Measurements from ENCODE around the gene FLRT3.

The FLRT3 gene

GRCh38 chr20:14337400-14338171, at the start of gene FLRT3:
FLRT3 (minus strand) TSS chr20:14337612; CDS start chr20:14327506, 10,106 bp downstream.
- H3K9ac ChIP-seq (ENCODE audit: low read length in 5 of 5), result peak within 1 kb of the TSS in 4 of 5 donors; percentile 30 to 78 (median 70)
- no peaks in the 10 kb centered on the region for H3K27me3 ChIP-seq (ENCODE audit: control insufficient read depth in 5 of 5, insufficient read depth in 4 of 5, low read length in 5 of 5)
- no peaks in the 10 kb centered on the region for H3K9me3 ChIP-seq (ENCODE audit: control insufficient read depth in 5 of 5, low read length in 5 of 5)
- H3K4me1 ChIP-seq (ENCODE audit: control insufficient read depth in 5 of 5, insufficient read depth in 5 of 5, low read length in 5 of 5), result peaks cover 0 to 21% (median 14%) of the 10 kb centered on the region in 5 donors
- H3K4me3 ChIP-seq (ENCODE audit: low read depth in 1 of 5, low read length in 5 of 5), result peak within 1 kb of the TSS; percentile 57 to 89 (median 80)
- no peaks in the 10 kb centered on the region for H3K36me3 ChIP-seq (ENCODE audit: control insufficient read depth in 5 of 5, insufficient read depth in 5 of 5, low read length in 5 of 5)
- no peak within 1 kb of the TSS for H3K27ac ChIP-seq (ENCODE audit: low read depth, low read length)

- H3K27ac ChIP-seq (ENCODE audit: low read depth, low read length), result no peak overlapping the region
- H3K9ac ChIP-seq (ENCODE audit: low read length in 5 of 5), result no peak overlapping the region
- H3K4me1 ChIP-seq (ENCODE audit: control insufficient read depth in 5 of 5, insufficient read depth in 5 of 5, low read length in 5 of 5), result no peaks in the 10 kb centered on the region
- H3K27me3 ChIP-seq (ENCODE audit: control insufficient read depth in 5 of 5, insufficient read depth in 4 of 5, low read length in 5 of 5), result no peaks in the 10 kb centered on the region
- no peaks in the 10 kb centered on the region for H3K36me3 ChIP-seq (ENCODE audit: control insufficient read depth in 5 of 5, insufficient read depth in 5 of 5, low read length in 5 of 5)
- peak overlapping the region in 1 of 5 donors; percentile 33 for H3K4me3 ChIP-seq (ENCODE audit: low read depth in 1 of 5, low read length in 5 of 5)
- H3K9me3 ChIP-seq (ENCODE audit: control insufficient read depth in 5 of 5, low read length in 5 of 5), result peaks cover 3 to 15% (median 4%) of the 10 kb centered on the region in 5 donors
Measured at GRCh38 chr20:14386726-14387125, 49.3 kb upstream of the FLRT3 start.

DNA sequence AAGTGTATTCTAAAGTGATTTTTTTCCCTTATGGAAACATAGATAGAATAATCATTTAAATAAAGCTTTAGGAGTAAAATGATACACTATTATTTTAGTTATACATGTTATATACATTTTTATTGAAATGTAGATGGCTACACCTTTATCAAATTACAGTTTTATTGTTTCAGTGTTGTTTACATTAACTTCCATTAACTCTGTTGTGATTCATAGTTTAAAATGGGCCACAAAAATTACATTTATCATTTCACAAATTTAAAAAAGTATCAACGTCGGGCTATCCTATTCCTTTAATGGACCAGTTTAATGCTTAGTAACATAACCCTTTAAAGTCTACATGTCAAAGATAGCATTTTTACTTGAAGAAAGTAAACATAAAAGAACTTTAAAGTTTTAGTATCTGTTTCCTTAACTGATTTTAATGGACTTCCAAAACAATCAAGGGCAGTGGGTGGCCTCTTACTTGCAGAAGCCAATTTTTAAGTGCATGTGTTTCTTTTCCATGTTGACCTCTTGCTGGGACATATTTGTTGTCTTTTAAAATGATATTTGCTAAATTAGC, 47.8 kb upstream of the FLRT3 start:
- Histone ChIP-seq H3K4me1 (ENCODE audit: control insufficient read depth in 5 of 5, insufficient read depth in 5 of 5, low read length in 5 of 5) (no peaks in the 10 kb centered on the region), H3K9me3 (ENCODE audit: control insufficient read depth in 5 of 5, low read length in 5 of 5) (peaks cover 3 to 15% (median 4%) of the 10 kb centered on the region in 5 donors), H3K9ac (ENCODE audit: low read length in 5 of 5) (no peak overlapping the region), H3K4me3 (ENCODE audit: low read depth in 1 of 5, low read length in 5 of 5) (no peak overlapping the region), H3K27me3 (ENCODE audit: control insufficient read depth in 5 of 5, insufficient read depth in 4 of 5, low read length in 5 of 5) (no peaks in the 10 kb centered on the region), H3K27ac (ENCODE audit: low read depth, low read length) (no peak overlapping the region), H3K36me3 (ENCODE audit: control insufficient read depth in 5 of 5, insufficient read depth in 5 of 5, low read length in 5 of 5) (no peaks in the 10 kb centered on the region)

- Histone ChIP-seq H3K27ac (ENCODE audit: low read depth, low read length) (no peak overlapping the region), H3K9me3 (ENCODE audit: control insufficient read depth in 5 of 5, low read length in 5 of 5) (peaks cover 3 to 12% (median 4%) of the 10 kb centered on the region in 5 donors), H3K27me3 (ENCODE audit: control insufficient read depth in 5 of 5, insufficient read depth in 4 of 5, low read length in 5 of 5) (no peaks in the 10 kb centered on the region), H3K9ac (ENCODE audit: low read length in 5 of 5) (no peak overlapping the region), H3K36me3 (ENCODE audit: control insufficient read depth in 5 of 5, insufficient read depth in 5 of 5, low read length in 5 of 5) (no peaks in the 10 kb centered on the region), H3K4me3 (ENCODE audit: low read depth in 1 of 5, low read length in 5 of 5) (no peak overlapping the region), H3K4me1 (ENCODE audit: control insufficient read depth in 5 of 5, insufficient read depth in 5 of 5, low read length in 5 of 5) (no peaks in the 10 kb centered on the region)
Measured at GRCh38 chr20:14384416-14385175, 47.2 kb upstream of the FLRT3 start.

GRCh38 chr20:14383335-14383734, 45.9 kb upstream of the FLRT3 start:
- H3K36me3 ChIP-seq (ENCODE audit: control insufficient read depth in 5 of 5, insufficient read depth in 5 of 5, low read length in 5 of 5), result no peaks in the 10 kb centered on the region
- no peaks in the 10 kb centered on the region for H3K27me3 ChIP-seq (ENCODE audit: control insufficient read depth in 5 of 5, insufficient read depth in 4 of 5, low read length in 5 of 5)
- H3K4me1 ChIP-seq (ENCODE audit: control insufficient read depth in 5 of 5, insufficient read depth in 5 of 5, low read length in 5 of 5), result no peaks in the 10 kb centered on the region
- no peak overlapping the region for H3K27ac ChIP-seq (ENCODE audit: low read depth, low read length)
- H3K9me3 ChIP-seq (ENCODE audit: control insufficient read depth in 5 of 5, low read length in 5 of 5), result peaks cover 3 to 11% (median 4%) of the 10 kb centered on the region in 5 donors
- H3K4me3 ChIP-seq (ENCODE audit: low read depth in 1 of 5, low read length in 5 of 5), result no peak overlapping the region
- no peak overlapping the region for H3K9ac ChIP-seq (ENCODE audit: low read length in 5 of 5)

- Histone ChIP-seq H3K27me3 (ENCODE audit: control insufficient read depth in 5 of 5, insufficient read depth in 4 of 5, low read length in 5 of 5) (no peaks in the 10 kb centered on the region), H3K27ac (ENCODE audit: low read depth, low read length) (no peak overlapping the region), H3K9me3 (ENCODE audit: control insufficient read depth in 5 of 5, low read length in 5 of 5) (no peaks in the 10 kb centered on the region), H3K4me1 (ENCODE audit: control insufficient read depth in 5 of 5, insufficient read depth in 5 of 5, low read length in 5 of 5) (no peaks in the 10 kb centered on the region), H3K36me3 (ENCODE audit: control insufficient read depth in 5 of 5, insufficient read depth in 5 of 5, low read length in 5 of 5) (no peaks in the 10 kb centered on the region), H3K4me3 (ENCODE audit: low read depth in 1 of 5, low read length in 5 of 5) (no peak overlapping the region), H3K9ac (ENCODE audit: low read length in 5 of 5) (no peak overlapping the region)
Measured at GRCh38 chr20:14378326-14378725, 40.9 kb upstream of the FLRT3 start.

DNA sequence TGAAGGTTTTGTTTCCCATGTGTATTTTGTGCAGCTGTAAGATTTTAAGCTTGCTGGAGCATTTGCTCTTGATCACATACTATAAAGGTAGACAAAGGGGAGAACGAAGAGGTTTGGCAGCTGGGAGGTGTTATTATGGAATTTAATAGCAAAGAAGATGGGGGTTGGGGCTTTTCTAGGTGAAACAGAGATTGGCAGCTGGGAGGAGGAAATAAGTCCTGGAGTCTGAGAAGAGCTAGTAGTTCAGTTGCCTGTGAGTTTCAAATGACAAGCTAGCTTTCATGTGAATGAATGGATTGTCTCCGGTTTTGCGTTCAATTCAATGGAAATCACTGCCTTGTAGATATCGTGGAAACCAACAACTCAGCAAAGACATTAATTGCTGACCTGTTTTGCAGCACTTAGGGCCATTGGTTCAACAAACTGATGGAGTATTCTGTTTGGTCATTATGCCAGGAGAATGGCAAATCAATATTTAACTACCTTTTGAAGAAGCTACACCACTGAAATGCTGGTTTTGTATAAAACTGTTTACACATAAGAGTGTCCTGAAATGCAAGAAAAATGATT, 38.1 kb upstream of the FLRT3 start:
- H3K9ac ChIP-seq (ENCODE audit: low read length in 5 of 5), result no peak overlapping the region
- no peaks in the 10 kb centered on the region for H3K27me3 ChIP-seq (ENCODE audit: control insufficient read depth in 5 of 5, insufficient read depth in 4 of 5, low read length in 5 of 5)
- H3K36me3 ChIP-seq (ENCODE audit: control insufficient read depth in 5 of 5, insufficient read depth in 5 of 5, low read length in 5 of 5), result no peaks in the 10 kb centered on the region
- H3K27ac ChIP-seq (ENCODE audit: low read depth, low read length), result no peak overlapping the region
- no peaks in the 10 kb centered on the region for H3K4me1 ChIP-seq (ENCODE audit: control insufficient read depth in 5 of 5, insufficient read depth in 5 of 5, low read length in 5 of 5)
- no peaks in the 10 kb centered on the region for H3K9me3 ChIP-seq (ENCODE audit: control insufficient read depth in 5 of 5, low read length in 5 of 5)
- no peak overlapping the region for H3K4me3 ChIP-seq (ENCODE audit: low read depth in 1 of 5, low read length in 5 of 5)

DNA sequence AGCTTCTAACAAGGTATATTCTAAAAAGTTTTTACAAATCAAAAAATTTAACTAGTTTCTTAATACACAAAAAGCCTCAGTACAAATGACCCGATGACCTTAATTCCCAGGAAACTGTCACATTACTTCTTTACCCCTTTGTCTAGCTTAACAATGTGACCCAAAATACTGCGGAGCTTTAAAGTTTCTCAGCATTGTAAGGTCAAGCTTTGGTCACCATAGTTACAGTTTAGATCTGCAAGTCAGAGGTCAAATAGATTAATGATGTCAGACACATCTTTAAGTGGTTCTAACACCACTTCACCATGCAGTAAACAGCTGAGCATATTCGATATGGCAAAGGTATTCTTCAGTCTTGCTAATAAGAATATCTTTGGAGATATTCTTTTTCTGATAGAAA, 36.8 kb upstream of the FLRT3 start:
- no peak overlapping the region for H3K27ac ChIP-seq (ENCODE audit: low read depth, low read length)

DNA sequence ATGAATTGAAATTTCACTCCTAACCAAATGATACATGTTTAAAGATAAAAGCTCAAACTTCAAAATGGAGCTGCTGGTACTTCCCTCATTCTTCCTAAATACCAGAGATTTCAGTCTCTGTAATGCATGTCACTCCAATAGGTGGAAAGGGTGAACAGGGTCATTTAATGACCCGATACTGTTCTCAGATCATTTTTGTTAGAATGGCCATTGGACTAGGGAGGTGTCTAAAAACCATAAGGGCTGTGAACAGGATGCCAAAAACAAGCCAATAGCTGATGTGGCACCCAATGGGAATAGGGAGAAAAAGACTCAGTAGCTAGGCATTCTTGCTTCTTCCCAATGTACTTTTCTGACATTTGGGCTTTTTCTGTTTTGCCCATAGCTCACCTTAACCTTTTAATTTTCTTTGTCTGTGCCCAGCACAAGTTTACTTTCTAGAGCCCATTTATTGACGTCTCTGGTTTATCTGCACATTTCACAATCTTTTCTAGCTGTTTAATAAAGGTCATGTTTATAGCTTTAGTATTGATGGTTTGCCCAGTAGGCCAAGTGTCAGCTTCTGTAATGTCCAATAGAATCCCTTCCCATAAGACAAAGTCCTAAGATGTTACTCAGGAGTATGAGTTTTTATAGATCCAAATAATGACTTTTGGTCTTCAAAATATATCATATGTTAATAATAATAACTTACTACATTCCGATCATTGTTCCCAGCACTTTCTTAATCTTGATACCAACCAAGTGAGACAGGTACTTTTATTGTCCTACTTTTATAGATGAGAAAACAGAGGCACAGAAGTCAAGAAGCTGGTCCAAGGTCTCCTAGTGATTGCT, 24.3 kb upstream of the FLRT3 start:
- H3K4me3 ChIP-seq (ENCODE audit: low read depth in 1 of 5, low read length in 5 of 5), result no peak overlapping the region
- H3K9ac ChIP-seq (ENCODE audit: low read length in 5 of 5), result no peak overlapping the region
- peaks cover 0 to 20% (median 5%) of the 10 kb centered on the region in 5 donors for H3K9me3 ChIP-seq (ENCODE audit: control insufficient read depth in 5 of 5, low read length in 5 of 5)
- H3K27ac ChIP-seq (ENCODE audit: low read depth, low read length), result no peak overlapping the region
- no peaks in the 10 kb centered on the region for H3K36me3 ChIP-seq (ENCODE audit: control insufficient read depth in 5 of 5, insufficient read depth in 5 of 5, low read length in 5 of 5)
- H3K27me3 ChIP-seq (ENCODE audit: control insufficient read depth in 5 of 5, insufficient read depth in 4 of 5, low read length in 5 of 5), result no peaks in the 10 kb centered on the region
- no peaks in the 10 kb centered on the region for H3K4me1 ChIP-seq (ENCODE audit: control insufficient read depth in 5 of 5, insufficient read depth in 5 of 5, low read length in 5 of 5)

More for the DNA sequence above, 36.8 kb upstream of the FLRT3 start:
- Histone ChIP-seq H3K4me3 (ENCODE audit: low read depth in 1 of 5, low read length in 5 of 5) (no peak overlapping the region), H3K9me3 (ENCODE audit: control insufficient read depth in 5 of 5, low read length in 5 of 5) (no peaks in the 10 kb centered on the region), H3K4me1 (ENCODE audit: control insufficient read depth in 5 of 5, insufficient read depth in 5 of 5, low read length in 5 of 5) (no peaks in the 10 kb centered on the region), H3K36me3 (ENCODE audit: control insufficient read depth in 5 of 5, insufficient read depth in 5 of 5, low read length in 5 of 5) (no peaks in the 10 kb centered on the region), H3K27me3 (ENCODE audit: control insufficient read depth in 5 of 5, insufficient read depth in 4 of 5, low read length in 5 of 5) (no peaks in the 10 kb centered on the region), H3K9ac (ENCODE audit: low read length in 5 of 5) (no peak overlapping the region)
